Stimulated activated CD4-positive, alpha-beta T cell treated with anti-CD3 and anti-CD28 coated beads, Interleukin-1b, Interleukin-23, amount 100 ng/mL, for 24 hours (primary cell): ENCODE data around the gene OGFOD1.
A peak's percentile ranks its signal among the peaks of the same experiment; 100 is the strongest.

Experiments used
- DNase-seq, 4 experiments: peaks; one replicate each; pipeline ENCODE4 v3.0.0-alpha.2; 2020; ENCODE audit warnings: low read depth in 4 of 4, low spot score in 1 of 4

The OGFOD1 gene

DNA sequence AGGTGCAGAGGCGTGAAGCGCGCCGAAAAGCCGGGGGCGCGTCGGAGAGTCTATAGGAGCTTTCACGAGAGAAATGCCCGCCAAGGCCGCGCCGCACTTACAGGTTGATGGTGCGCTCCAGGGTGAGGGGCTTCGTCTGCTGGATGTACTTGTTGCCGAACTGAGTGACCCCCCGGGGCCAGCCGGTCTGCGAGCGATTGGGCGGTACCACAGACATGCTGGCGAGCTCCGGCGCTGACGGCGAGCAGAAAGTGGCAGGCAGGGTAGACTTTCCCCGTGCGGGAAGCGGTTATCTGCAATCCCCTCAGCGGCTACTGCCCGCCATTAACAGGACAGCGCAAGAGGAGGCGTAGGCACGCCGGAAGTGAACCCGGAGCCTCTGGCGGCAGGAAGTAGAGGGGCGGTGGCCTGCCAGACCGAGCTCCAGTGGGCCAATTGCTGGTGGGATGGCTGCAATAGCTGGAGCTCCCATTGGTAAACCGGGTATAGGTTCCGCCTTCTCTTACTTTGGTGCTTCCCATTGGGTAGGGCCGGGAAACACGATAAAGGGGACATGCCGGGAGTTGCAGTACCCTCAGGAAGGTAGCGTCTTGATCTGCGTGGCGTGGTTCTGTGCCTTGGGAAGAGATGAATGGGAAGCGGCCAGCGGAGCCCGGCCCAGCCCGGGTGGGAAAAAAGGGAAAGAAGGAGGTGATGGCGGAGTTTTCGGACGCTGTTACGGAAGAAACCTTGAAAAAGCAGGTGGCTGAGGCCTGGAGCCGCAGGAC is at the start of gene OGFOD1, which contains the start of gene NUDT21:
TSS of gene OGFOD1 (plus strand) at position 569 of the 767 bp plus-strand sequence. CDS start at position 628, 59 bp downstream.
TSS of gene NUDT21 (minus strand) at position 347 of the 767 bp plus-strand sequence. CDS start at position 217, 130 bp downstream.
- peak; percentile 65 to 86 (median 75) for DNase-seq

- no peak for DNase-seq
Measured at GRCh38 chr16:56405977-56406672, 45.2 kb upstream of the OGFOD1 start.

- no peak for DNase-seq
Measured at GRCh38 chr16:56408379-56409098, 42.8 kb upstream of the OGFOD1 start.

GRCh38 chr16:56409195-56409594 is 42.2 kb upstream of the OGFOD1 start:
- no peak for DNase-seq

GRCh38 chr16:56411123-56411522 is 40.2 kb upstream of the OGFOD1 start:
- no peak for DNase-seq

DNA sequence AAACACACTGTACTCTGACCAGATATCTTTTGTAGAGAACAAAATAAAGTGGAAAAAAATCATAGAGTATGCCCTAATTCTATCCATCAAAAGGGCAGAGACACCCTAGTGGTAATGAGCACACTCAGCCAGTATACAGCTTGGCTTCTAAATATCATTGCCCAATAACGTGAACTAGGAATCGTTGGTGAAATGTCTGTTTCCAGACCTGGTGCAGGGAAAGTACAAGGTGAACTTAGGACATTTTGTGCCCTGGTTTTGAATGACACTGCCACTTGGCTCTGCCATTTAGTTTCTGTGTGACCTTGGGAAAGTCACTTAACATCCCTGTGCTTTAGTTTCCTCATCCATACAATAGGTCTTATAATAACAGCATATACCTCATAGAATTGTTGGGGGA is 39.7 kb upstream of the OGFOD1 start:
- DNase-seq, result no peak

DNA sequence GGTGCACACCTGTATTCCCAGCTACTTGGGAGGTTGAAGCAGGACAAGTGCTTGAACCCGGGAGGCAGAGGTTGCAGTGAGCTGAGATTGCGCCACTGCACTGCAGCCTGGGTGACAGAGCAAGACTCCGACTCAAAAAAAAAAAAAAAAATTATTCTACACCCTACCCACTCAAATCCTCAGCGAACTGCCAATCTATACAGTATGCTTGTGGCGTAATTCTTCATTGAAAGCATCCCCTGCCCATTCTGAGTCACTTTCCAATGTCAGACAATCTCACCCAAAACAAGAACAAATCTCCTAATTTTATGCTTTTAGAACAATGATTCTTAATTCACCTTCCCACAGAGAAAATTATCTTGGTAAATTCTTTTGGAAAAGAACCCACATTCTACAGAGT is 38.0 kb upstream of the OGFOD1 start:
- no peak for DNase-seq

DNA sequence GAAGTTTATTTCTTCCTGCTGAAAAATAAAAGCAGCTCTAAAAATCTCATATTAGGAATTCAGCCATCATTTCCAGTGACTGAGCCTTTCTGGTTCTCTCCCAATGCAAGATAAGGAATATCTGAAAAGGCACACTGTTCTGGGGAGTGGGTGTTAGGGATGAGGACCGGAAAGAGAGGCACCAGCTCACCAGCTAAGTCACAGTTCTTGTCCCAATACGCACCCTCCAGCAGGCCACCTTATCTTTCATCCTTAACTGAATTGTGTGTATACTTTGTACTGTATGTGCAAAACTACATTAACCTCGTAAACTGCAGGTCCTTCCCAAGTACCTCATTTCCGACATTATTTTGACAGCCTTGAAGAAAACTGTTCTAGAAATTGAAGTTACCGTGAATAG is 37.0 kb upstream of the OGFOD1 start:
- DNase-seq, result no peak

- DNase-seq, result no peak
Measured at GRCh38 chr16:56415875-56416274, 35.5 kb upstream of the OGFOD1 start.

- DNase-seq, result no peak
Measured at GRCh38 chr16:56417138-56417537, 34.2 kb upstream of the OGFOD1 start.

DNA sequence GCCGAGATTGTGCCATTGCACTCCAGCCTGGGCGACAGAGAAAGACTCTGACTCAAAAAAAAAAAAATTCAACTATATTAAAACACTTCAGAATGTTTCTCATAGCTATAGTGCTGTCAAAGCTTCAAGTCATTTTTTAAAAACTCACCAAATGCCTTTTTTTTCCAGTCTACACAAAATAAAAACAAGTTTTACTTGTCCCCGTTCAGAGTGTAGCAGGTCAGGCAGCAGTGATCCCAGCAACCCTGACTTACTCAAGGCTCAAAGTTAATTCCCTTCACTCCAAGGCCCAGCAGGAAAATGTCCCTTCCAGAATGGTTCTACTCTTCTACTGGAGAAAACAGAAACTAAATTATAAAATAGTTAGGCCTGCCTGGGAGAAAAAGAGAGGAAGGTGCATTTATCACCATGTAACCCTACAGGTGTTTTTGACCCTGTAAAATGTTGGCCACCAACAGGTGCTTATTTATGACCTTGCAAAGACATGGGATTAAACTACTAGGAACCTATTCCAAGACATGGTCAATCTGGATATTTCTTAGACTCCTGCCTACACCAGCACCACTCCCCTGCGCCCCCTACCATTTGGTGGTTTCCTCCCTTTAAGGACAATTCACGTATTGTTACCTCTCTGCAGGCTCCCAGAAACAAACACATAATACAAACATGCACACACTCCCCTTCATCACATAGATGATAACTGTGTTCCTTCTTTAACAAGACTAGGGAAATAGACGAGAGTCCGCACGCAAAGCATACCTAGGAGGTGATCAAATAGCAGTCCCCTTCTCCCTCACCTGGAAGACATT is 31.4 kb upstream of the OGFOD1 start:
- no peak for DNase-seq

GRCh38 chr16:56420613-56421012 is 30.7 kb upstream of the OGFOD1 start:
- DNase-seq, result no peak

DNA sequence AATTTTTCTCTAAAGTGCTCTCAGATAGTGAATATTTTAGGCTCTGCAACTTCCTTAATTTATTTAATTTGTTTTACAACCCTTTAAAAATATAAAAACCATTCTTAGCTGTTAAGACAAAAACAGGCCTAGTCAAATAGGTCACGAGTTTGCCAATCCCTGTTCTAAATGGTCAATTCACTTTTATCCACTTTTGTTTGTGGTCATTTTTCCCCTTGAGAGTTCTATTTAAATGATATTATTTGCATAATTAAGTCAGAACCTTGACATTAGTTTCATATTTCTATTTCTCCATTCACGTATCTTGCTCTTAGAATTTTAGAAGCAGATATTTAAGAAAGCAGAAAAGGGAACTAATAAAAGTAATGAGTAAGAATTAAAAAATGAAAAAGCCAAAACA is 30.0 kb upstream of the OGFOD1 start:
- no peak for DNase-seq

GRCh38 chr16:56421976-56422669 is 29.2 kb upstream of the OGFOD1 start:
- no peak for DNase-seq

DNA sequence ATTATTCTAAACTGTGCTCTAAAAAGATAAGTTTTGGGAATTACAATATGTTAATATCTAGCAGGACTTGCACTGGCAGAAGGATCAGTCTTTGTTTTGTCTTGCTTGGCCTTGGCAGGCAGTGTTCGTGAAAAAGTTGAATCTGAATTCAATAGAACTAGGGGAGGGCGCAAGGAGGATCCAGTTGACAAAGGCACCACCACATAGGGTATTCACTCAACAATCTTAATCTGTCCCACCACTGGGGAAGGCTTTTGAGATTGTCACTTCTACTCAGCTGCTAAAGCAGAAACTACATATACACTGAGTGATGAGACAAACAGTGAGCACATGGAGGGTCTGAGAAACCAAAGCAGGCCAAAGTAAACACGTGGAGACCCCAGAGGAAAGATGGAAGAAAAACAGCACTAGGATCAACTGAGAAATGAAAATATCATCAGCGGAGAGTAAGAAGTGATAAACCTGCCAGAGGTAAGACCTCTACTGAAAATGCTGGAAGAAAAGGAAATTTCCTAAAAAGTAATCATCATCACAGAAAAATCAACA is 28.4 kb upstream of the OGFOD1 start:
- DNase-seq, result no peak

GRCh38 chr16:56423584-56424403 is 27.6 kb upstream of the OGFOD1 start:
- DNase-seq, result no peak

DNA sequence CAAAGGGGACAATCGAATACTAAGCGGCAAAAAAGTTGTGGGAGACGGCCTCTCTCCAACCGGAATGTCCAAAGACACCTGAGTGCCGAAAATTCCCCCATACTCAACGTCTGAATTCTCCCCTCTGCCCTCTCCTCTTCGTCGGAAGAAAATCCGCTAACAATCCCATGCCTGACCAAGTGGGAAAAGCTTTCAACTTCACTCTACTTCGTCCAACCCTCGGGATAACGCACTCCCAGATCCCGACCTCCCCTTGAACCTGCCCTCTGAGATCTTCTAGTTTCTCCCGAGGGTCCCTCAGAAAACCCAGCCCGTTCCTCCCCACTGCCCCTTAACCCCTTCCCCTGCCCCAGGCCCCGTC is 27.0 kb upstream of the OGFOD1 start:
- DNase-seq, result no peak

DNA sequence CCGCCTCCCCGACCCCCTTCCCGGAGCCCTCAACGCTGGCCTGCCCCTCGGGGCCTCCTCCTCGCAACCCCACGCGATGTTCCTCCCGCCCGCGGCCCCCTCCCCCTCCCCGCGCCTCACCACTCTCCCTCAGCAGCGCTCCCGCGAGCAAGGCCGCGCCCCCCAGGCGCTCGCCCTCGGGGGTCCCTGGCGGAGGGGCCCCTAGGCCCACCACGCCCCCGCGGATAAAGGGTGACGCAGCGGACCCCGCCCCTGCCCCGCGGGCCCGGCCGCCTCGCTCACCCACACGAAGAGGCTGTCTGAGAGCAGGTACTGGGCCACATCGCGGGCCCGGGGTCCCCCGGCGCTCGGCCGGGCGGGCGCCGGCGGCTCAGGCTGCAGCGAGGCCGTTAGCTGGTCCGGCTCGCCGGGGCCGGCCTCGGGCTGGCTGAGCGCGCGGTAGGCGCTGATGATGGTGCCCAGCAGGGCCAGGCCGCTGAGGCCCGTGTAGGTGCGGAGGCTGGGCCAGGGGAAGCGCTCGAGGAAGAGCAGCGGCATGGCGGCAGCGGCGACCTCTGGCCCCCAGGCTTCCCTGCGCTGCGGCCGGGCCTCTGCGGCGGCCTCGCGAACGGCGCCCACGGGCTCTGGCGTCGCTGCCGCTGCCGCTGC is 26.4 kb upstream of the OGFOD1 start:
- DNase-seq, result peak in 3 of 4 experiments; percentile 7 to 14 (median 8)

DNA sequence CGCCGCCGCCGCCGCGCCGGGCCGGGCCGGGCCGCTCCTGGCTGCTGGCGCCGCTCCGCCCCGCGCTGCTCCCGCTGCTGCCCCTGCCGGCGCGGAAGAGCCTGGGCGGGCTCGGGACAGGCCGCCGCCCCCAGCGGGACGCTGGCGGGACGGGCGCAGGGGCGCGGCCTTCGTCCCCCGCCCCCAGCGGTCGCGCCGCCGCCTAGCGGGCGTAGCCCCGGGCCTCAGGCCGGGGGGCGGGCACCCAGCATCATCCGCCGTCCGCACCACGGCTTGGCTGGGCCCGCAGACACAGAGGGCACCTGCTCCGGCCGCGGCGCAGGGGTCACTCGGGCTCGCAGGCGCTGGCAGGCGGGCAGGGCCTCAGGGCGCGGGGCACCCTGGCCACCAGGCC is 25.9 kb upstream of the OGFOD1 start, which contains the start of gene AMFR:
TSS of gene AMFR (minus strand) at position 107 of the 394 bp plus-strand sequence. CDS start 218 bp downstream, outside the sequence.
- DNase-seq, result peak; percentile 21 to 50 (median 32)
